DOHH2 (cell line): Measurements from ENCODE around the gene PITPNC1.
"Not testable (repeated sequence)": the region's sequence is repeated elsewhere in the genome, so short reads cannot be mapped to it uniquely, and the experiment has no call there.

Experiments used
- H3F3A ChIP-seq: fragments of 200-600 bp; sonication (generic), shearing (Covaris generic); 2 replicates; pipeline ENCODE4 v1.6.0; 2016; ENCODE audit warnings: antibody characterized with exemption, mild to moderate bottlenecking; ENCODE audit not compliant: control insufficient read depth, insufficient read depth
- H3K27ac ChIP-seq: fragments of 200-600 bp; sonication (generic); 2 replicates; pipeline ENCODE4 v1.5.1; 2014; ENCODE audit warnings: low read depth, mild to moderate bottlenecking, low read length, moderate library complexity
- H3K27me3 ChIP-seq: fragments of 200-600 bp; sonication (generic); 2 replicates; pipeline ENCODE4 v1.6.1; 2014; ENCODE audit warnings: mild to moderate bottlenecking, low read length, mixed read lengths; ENCODE audit not compliant: control insufficient read depth
- H3K36me3 ChIP-seq: fragments of 200-600 bp; sonication (generic); 2 replicates; pipeline ENCODE4 v1.6.1; 2014; ENCODE audit warnings: mild to moderate bottlenecking, low read length, moderate library complexity, mixed read lengths; ENCODE audit not compliant: control insufficient read depth
- H3K4me1 ChIP-seq: fragments of 200-600 bp; sonication (generic); 2 replicates; pipeline ENCODE4 v1.6.1; 2014; ENCODE audit warnings: mild to moderate bottlenecking, low read length, mixed read lengths; ENCODE audit not compliant: control insufficient read depth
- H3K4me2 ChIP-seq: fragments of 200-600 bp; sonication (generic); 2 replicates; pipeline ENCODE4 v1.6.0; 2014; ENCODE audit warnings: mild to moderate bottlenecking, low read length, moderate library complexity
- H3K4me3 ChIP-seq: fragments of 200-600 bp; sonication (generic); 2 replicates; pipeline ENCODE4 v1.5.1; 2014; ENCODE audit warnings: mild to moderate bottlenecking, low read length, mixed read lengths
- H3K79me2 ChIP-seq: fragments of 200-600 bp; sonication (generic); 2 replicates; pipeline ENCODE4 v1.6.1; 2014; ENCODE audit warnings: mild to moderate bottlenecking, low read length, mixed read lengths; ENCODE audit not compliant: control insufficient read depth
- H3K9me2 ChIP-seq: fragments of 200-600 bp; sonication (generic); replicated peaks from 2 replicates; pipeline ENCODE4 v1.6.1; 2014; ENCODE audit warnings: mild to moderate bottlenecking, low read length, mixed read lengths; ENCODE audit not compliant: control insufficient read depth
- H3K9me3 ChIP-seq: fragments of 200-600 bp; sonication (generic); 2 replicates; pipeline ENCODE4 v1.6.1; 2014; ENCODE audit warnings: antibody characterized with exemption, low read length, mixed read lengths; ENCODE audit not compliant: control insufficient read depth, insufficient read depth
- H4K20me1 ChIP-seq: fragments of 200-600 bp; sonication (generic); 2 replicates; pipeline ENCODE4 v1.6.0; 2014; ENCODE audit warnings: low read depth, mild to moderate bottlenecking, antibody characterized with exemption, low read length, moderate library complexity; ENCODE audit not compliant: control insufficient read depth, insufficient read depth
- EZH2phosphoT487 ChIP-seq: fragments of 200-600 bp; sonication (generic); IDR thresholded peaks from 2 replicates; pipeline ENCODE4 v1.6.1; 2017; ENCODE audit warnings: borderline replicate concordance, mild to moderate bottlenecking, antibody characterized with exemption, low read length, moderate library complexity, mixed read lengths
- TF ChIP-seq, protein P1 (sequence below): fragments of 200-600 bp; sonication (generic); IDR thresholded peaks from one replicate; pipeline ENCODE4 v1.5.1; 2014; ENCODE audit warnings: antibody characterized with exemption, mild to moderate bottlenecking, low read depth, low read length; ENCODE audit not compliant: poor library complexity, severe bottlenecking

PITPNC1 gene

GRCh38 chr17:67646472-67646871, 269.4 kb downstream of the PITPNC1 start:
- Histone ChIP-seq H3K27me3 (0 out of 2 replicates have a peak, but pooled peaks cover 3% of the 10 kb centered on the region), H3K4me3 (no peak overlapping the region), H3K4me1 (no peaks in the 10 kb centered on the region), H3F3A (no peaks in the 10 kb centered on the region), H3K4me2 (no peak overlapping the region), H3K9me3 (no peaks in the 10 kb centered on the region), H3K36me3 (no peaks in the 10 kb centered on the region), H3K27ac (no peak overlapping the region), H3K9me2 (no peaks in the 10 kb centered on the region), H3K79me2 (no peaks in the 10 kb centered on the region), H4K20me1 (no peaks in the 10 kb centered on the region)
- TF ChIP-seq, protein P1, sequence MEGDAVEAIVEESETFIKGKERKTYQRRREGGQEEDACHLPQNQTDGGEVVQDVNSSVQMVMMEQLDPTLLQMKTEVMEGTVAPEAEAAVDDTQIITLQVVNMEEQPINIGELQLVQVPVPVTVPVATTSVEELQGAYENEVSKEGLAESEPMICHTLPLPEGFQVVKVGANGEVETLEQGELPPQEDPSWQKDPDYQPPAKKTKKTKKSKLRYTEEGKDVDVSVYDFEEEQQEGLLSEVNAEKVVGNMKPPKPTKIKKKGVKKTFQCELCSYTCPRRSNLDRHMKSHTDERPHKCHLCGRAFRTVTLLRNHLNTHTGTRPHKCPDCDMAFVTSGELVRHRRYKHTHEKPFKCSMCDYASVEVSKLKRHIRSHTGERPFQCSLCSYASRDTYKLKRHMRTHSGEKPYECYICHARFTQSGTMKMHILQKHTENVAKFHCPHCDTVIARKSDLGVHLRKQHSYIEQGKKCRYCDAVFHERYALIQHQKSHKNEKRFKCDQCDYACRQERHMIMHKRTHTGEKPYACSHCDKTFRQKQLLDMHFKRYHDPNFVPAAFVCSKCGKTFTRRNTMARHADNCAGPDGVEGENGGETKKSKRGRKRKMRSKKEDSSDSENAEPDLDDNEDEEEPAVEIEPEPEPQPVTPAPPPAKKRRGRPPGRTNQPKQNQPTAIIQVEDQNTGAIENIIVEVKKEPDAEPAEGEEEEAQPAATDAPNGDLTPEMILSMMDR = no peak
- no peak for TF ChIP-seq EZH2phosphoT487

- Histone ChIP-seq H3K27ac (no peak overlapping the region), H3K4me1 (no peaks in the 10 kb centered on the region), H4K20me1 (no peaks in the 10 kb centered on the region)
Observed at GRCh38 chr17:67647482-67647881, 270.4 kb downstream of the PITPNC1 start.

DNA sequence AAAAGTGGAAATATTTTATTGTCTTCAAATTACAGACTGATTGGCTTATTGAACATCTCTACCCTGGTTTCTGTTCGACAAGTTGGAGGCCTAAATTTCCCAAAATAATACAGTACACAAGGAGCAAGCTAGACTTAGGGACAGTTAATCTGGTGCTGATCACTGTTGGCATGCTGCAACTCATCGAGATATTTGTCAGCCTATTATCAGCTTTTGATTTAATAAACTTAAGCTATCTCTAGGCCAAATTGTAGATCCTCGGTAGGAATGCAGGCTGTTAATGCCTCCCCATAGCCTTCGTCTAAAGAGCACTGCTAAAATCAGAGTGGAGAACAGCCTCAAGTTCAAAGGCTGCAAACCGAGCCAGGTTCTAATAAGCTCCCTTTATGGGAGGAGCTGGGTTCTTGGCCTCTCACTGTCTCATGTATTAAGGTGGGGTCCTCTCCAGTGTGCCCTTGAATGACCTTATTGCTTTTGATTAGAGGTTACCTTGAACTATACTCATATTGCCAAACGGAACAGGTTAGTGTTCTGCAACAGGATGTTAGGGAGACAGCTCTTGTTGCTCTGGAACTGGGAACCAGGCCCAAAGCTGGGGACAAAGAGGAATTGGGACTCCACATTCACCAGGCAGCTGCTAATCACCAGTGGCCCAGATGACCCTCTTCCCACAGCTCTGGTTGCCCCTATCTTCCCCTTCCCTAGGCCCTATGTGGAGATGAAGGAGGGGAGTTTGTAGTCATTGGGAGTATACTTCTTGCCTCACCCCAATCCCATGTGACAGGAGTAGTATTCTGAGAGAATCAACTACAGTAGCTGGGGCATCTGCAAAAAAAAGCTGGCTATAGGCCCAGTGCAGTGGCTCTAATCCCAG, 271.2 kb downstream of the PITPNC1 start:
- H3K36me3 ChIP-seq = no peaks in the 10 kb centered on the region
- H3K4me2 ChIP-seq = no peak overlapping the region

More at GRCh38 chr17:67647482-67647881, 270.4 kb downstream of the PITPNC1 start:
- Histone ChIP-seq H3K79me2 (no peaks in the 10 kb centered on the region), H3K9me2 (no peaks in the 10 kb centered on the region), H3K9me3 (no peaks in the 10 kb centered on the region), H3K4me3 (no peak overlapping the region), H3F3A (no peaks in the 10 kb centered on the region), H3K4me2 (no peak overlapping the region), H3K36me3 (no peaks in the 10 kb centered on the region), H3K27me3 (0 out of 2 replicates have a peak, but pooled peaks cover 3% of the 10 kb centered on the region)
- no peak for TF ChIP-seq EZH2phosphoT487
- TF ChIP-seq, protein P1 = no peak

DNA sequence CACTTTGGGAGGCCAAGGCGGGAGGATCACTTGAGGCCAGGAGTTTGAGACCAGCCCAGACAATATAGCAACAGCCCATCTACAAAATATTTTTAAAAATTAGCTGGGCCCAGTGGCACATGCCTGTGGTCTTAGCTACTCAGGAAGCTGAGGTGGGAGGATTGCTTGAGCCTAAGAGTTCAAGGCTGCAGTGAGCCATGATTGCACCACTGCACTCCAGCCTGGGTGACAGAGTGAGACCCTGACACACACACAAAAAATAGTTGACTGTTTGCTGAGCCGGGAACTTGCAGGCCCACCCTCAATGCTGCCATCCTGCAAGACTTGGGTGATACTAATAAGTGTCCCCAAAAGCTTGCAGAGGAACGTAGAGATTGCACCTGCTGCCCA, 271.8 kb downstream of the PITPNC1 start:
- H3K79me2 ChIP-seq, H3K9me2 ChIP-seq, H3K9me3 ChIP-seq, H3K27ac ChIP-seq, H3K4me3 ChIP-seq, H3K4me1 ChIP-seq, H3K27me3 ChIP-seq, H3K4me2 ChIP-seq, H3K36me3 ChIP-seq, H3F3A ChIP-seq, H4K20me1 ChIP-seq: not testable (repeated sequence)

More for the DNA sequence above, 271.2 kb downstream of the PITPNC1 start:
- no peaks in the 10 kb centered on the region for H3K9me2 ChIP-seq
- H4K20me1 ChIP-seq = no peaks in the 10 kb centered on the region
- H3K79me2 ChIP-seq = no peaks in the 10 kb centered on the region
- no peak overlapping the region for H3K4me3 ChIP-seq
- H3K4me1 ChIP-seq = no peaks in the 10 kb centered on the region
- H3K27me3 ChIP-seq = 0 out of 2 replicates have a peak, but pooled peaks cover 3% of the 10 kb centered on the region
- TF ChIP-seq, protein P1 = no peak
- no peak overlapping the region for H3K27ac ChIP-seq
- no peaks in the 10 kb centered on the region for H3K9me3 ChIP-seq
- no peaks in the 10 kb centered on the region for H3F3A ChIP-seq
